HG03196 (cell line): Measurements from ENCODE around the gene STARD13.

ENCODE experiments used
- ATAC-seq: cut with Tn5 transposase; IDR thresholded peaks from one replicate; pipeline ENCODE4 v1.9.1; 2021; ENCODE audit not compliant: unreplicated experiment

The STARD13 gene

GRCh38 chr13:33101835-33102234, 183.7 kb downstream of the STARD13 start:
- ATAC-seq, result no peak

- no peak for ATAC-seq
Observed at GRCh38 chr13:33100886-33101285, 184.7 kb downstream of the STARD13 start.

GRCh38 chr13:33099860-33100259, 185.7 kb downstream of the STARD13 start:
- no peak for ATAC-seq

- ATAC-seq, result no peak
Observed at GRCh38 chr13:33096886-33097605, 188.5 kb downstream of the STARD13 start.

- no peak for ATAC-seq
Observed at GRCh38 chr13:33092073-33092987, 193.2 kb downstream of the STARD13 start.

GRCh38 chr13:33091415-33091774, 194.2 kb downstream of the STARD13 start:
- ATAC-seq, result no peak

GRCh38 chr13:33090755-33091414, 194.7 kb downstream of the STARD13 start:
- no peak for ATAC-seq

GRCh38 chr13:33089311-33089710, 196.2 kb downstream of the STARD13 start:
- ATAC-seq, result no peak

- no peak for ATAC-seq
Observed at GRCh38 chr13:33087790-33088189, 197.8 kb downstream of the STARD13 start.

GRCh38 chr13:33087091-33087490, 198.5 kb downstream of the STARD13 start:
- no peak for ATAC-seq

GRCh38 chr13:33083054-33083453, 202.5 kb downstream of the STARD13 start:
- ATAC-seq, result no peak

- ATAC-seq, result no peak
Observed at GRCh38 chr13:33081666-33082065, 203.9 kb downstream of the STARD13 start.

- no peak for ATAC-seq
Observed at GRCh38 chr13:33080972-33081590, 204.5 kb downstream of the STARD13 start.

GRCh38 chr13:33079960-33080359, 205.6 kb downstream of the STARD13 start:
- no peak for ATAC-seq

- ATAC-seq, result no peak
Observed at GRCh38 chr13:33078263-33078662, 207.3 kb downstream of the STARD13 start.

GRCh38 chr13:33076001-33076992, 209.3 kb downstream of the STARD13 start:
- ATAC-seq, result no peak

GRCh38 chr13:33073338-33073737, 212.2 kb downstream of the STARD13 start:
- no peak for ATAC-seq

GRCh38 chr13:33072759-33073158, 212.8 kb downstream of the STARD13 start:
- ATAC-seq, result no peak

- no peak for ATAC-seq
Observed at GRCh38 chr13:33072282-33072681, 213.3 kb downstream of the STARD13 start.

- ATAC-seq, result no peak
Observed at GRCh38 chr13:33070713-33071112, 214.8 kb downstream of the STARD13 start.
